Epithelial cell of alveolus of lung (primary cell): ENCODE results near the gene CASKIN2. TPM values are rescaled to one million over a fixed set of nuclear protein-coding genes. Genes with fewer than 3 reads are reported as not detected.

Source experiments
- total RNA-seq: library from RNA; depleted of rRNA; stranded (reverse); fragments of >200 nt; gene quantifications from 2 replicates; pipeline ENCODE4 v1.2.1, GENCODE V29; 2015

The CASKIN2 gene
- total RNA-seq: 6.7 and 8.1 TPM in 2 replicates

GRCh38 chr17:75515496-75516254 lies at the start of gene CASKIN2:
CASKIN2 (minus strand) TSS chr17:75515537; CDS start chr17:75513804, 1,733 bp downstream.

DNA sequence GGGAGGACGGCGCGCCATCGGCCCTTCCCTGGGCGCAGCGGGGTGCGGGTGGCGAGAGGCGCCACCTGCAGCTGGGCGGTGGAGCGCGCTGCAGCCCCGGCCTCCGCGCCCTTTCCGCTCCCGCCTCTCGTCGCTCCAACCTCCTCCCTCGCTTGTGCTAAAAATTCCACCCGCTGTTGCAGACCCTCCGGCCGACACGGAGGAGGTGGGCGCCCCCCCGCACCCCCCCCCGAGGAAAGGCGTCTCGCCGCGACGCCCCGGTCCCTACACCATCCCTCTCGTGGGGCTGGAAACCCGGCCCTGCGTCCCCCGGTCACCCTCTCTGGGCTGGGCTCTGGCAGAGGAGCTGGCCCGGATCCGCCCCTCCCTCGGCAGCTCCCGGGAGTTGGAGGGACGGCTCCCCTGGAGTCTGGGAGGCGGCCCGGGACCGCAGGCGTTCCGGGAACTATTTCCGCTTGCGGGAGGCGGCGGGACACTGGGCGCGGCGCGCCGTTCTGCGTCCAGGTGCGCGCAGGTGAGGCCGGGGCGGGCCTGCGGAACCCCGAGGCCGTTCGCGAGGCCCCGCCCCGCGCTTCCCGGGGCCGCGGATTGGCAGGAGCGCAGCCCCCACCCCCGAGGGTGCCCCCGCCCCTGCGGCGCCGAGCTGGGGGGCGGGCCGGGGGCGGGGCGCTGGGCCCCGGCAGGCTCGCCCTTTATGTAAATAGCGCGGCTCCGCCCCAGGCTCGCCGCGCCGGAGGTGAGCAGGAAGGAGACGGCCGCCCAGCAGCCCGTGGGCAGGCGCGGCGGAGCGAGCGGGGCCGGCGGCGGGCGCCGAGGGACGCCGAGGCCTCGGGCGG lies 9.9 kb upstream of the CASKIN2 start, which contains the start of gene LLGL2:
TSS of gene LLGL2 (plus strand) at position 728 of the 836 bp plus-strand sequence. CDS start 17,730 bp downstream, outside the sequence.

GRCh38 chr17:75516255-75516618 lies 900 bp upstream of the CASKIN2 start, which contains the start of gene TSEN54:
TSEN54 (plus strand) TSS chr17:75516528; CDS start chr17:75516561, 33 bp downstream.

DNA sequence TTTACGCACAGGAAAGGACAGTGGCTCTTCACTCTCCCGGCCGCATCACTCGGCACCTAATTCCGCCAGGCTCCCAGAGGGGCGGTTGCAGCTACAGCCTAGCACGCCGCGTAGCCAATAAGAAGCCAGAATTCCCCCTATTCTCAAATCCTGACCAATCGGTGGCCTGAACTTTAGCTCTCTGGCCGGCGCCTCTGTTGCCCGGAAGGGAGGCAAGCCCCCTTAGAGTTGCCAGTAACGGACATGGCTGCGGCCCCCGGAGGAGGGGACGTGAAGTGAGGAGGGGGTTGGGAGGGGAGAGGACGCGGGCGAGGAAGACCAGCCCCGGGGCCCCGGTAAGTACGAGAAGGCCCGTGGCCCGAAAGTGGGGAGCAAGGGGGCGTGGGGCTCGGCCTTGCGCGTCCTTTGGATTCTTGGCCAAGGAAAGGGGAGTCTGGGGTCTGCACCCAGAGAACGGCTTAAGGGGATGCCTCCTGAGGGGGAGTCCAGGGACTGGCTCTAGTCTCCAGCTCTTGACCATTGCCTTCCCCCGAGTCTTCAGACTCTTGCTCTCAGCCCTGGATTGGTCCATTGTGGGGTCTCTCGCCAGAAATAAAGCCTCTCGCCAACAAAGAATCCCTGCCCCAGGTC lies 58.8 kb downstream of the CASKIN2 start, which contains the start of gene TMEM94:
TSS of gene TMEM94 (plus strand) at position 219 of the 630 bp plus-strand sequence. CDS start 15,271 bp downstream, outside the sequence.

Other genes starting within 250 kb of the CASKIN2 start
- gene MIF4GD, start 244.3 kb downstream of the CASKIN2 start, total RNA-seq: 5.8 and 8.0 TPM in 2 replicates
- 3.0 and 10.2 TPM in 2 replicates for gene SLC25A19, start 226.1 kb downstream of the CASKIN2 start, total RNA-seq
- gene GRB2, start 109.9 kb downstream of the CASKIN2 start, total RNA-seq: 76.8 and 82.6 TPM in 2 replicates
- gene TMEM94, start 58.9 kb downstream of the CASKIN2 start, total RNA-seq: 40.6 and 56.9 TPM in 2 replicates
- gene TSEN54, start 991 bp upstream of the CASKIN2 start, total RNA-seq: 13.6 and 22.1 TPM in 2 replicates
- gene LLGL2, start 10.2 kb upstream of the CASKIN2 start, total RNA-seq: 0.64 and 1.2 TPM in 2 replicates
- gene MYO15B, start 72.3 kb upstream of the CASKIN2 start, total RNA-seq: 0.13 and 8.4 TPM in 2 replicates
- gene SMIM5, start 117.9 kb upstream of the CASKIN2 start, total RNA-seq: not detected in 2 replicates
- gene RECQL5, start 151.6 kb upstream of the CASKIN2 start, total RNA-seq: 12.3 and 22.4 TPM in 2 replicates
- gene SAP30BP, start 151.8 kb upstream of the CASKIN2 start, total RNA-seq: 45.2 and 58.1 TPM in 2 replicates
- 2.1 and 22.9 TPM in 2 replicates for gene ITGB4, start 205.9 kb upstream of the CASKIN2 start, total RNA-seq
- 51.7 and 54.4 TPM in 2 replicates for gene GALK1, start 249.7 kb upstream of the CASKIN2 start, total RNA-seq